ENCODE results near the gene PRTFDC1. TPM values are rescaled to one million over a fixed set of nuclear protein-coding genes. Genes with fewer than 3 reads are reported as not detected.

Gene PRTFDC1
- 14.0 to 22.2 TPM (median 18.0 TPM) in 5 replicates for total RNA-seq (2022; extraction: Qiagen RNA extraction; ENCODE audit: low read depth)

GRCh38 chr10:24952143-24952706 is at the start of gene PRTFDC1:
TSS of gene PRTFDC1 (minus strand) at chr10:24952606. CDS start at chr10:24952575, 31 bp downstream.

Other genes starting within 250 kb of the PRTFDC1 start
- 37.5 to 57.5 TPM (median 48.9 TPM) in 5 replicates for gene ARHGAP21, start 228.7 kb downstream of the PRTFDC1 start, total RNA-seq (2022; extraction: Qiagen RNA extraction; ENCODE audit: low read depth)
- gene ENKUR, start 63.6 kb upstream of the PRTFDC1 start, total RNA-seq (2022; extraction: Qiagen RNA extraction; ENCODE audit: low read depth), result 0.25 to 0.48 TPM (median 0.37 TPM) in 5 replicates
- gene THNSL1, start 64.0 kb upstream of the PRTFDC1 start, total RNA-seq (2022; extraction: Qiagen RNA extraction; ENCODE audit: low read depth), result 3.3 to 4.3 TPM (median 4.2 TPM) in 5 replicates
- 0.04 to 0.11 TPM (median 0.07 TPM) in 5 replicates for gene GPR158, start 222.4 kb upstream of the PRTFDC1 start, total RNA-seq (2022; extraction: Qiagen RNA extraction; ENCODE audit: low read depth)

Measured in A549 treated with ZK216348 at 1 μM for 4 hours (cell line).